ENCODE measurements around the gene TAF8. TPM values are rescaled to one million over a fixed set of nuclear protein-coding genes. Genes with fewer than 3 reads are reported as not detected.

The TAF8 gene
- total RNA-seq, 2 donors from 2014 or later = 21.9 to 35.8 TPM

DNA sequence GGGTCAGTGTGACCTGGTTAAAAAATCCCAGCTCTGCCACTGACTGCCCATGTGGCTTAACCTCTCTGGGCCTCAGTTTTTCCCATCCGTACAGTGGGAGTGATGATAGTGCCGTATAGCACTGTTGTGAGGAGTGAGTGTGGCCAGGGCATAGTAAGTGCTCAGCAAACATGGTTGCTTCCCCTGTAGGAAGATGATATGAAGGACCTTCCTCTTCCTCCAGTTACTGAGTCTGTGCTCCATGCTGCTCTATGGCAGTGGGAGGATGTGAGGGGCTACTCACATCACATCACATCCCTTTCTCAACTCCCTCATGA lies 79.0 kb downstream of the TAF8 start:
- Histone ChIP-seq H3K27ac (no peak overlapping the region), H3K9me3 (no peaks in the 10 kb centered on the region), H3K36me3 (no peaks in the 10 kb centered on the region), H3K4me3 (no peak overlapping the region), H3K4me1 (peaks cover 0 to 9% of the 10 kb centered on the region in 2 donors), H3K27me3 (no peaks in the 10 kb centered on the region)
- no peak for DNase-seq (ENCODE audit: low spot score)
- TF ChIP-seq, protein P1, sequence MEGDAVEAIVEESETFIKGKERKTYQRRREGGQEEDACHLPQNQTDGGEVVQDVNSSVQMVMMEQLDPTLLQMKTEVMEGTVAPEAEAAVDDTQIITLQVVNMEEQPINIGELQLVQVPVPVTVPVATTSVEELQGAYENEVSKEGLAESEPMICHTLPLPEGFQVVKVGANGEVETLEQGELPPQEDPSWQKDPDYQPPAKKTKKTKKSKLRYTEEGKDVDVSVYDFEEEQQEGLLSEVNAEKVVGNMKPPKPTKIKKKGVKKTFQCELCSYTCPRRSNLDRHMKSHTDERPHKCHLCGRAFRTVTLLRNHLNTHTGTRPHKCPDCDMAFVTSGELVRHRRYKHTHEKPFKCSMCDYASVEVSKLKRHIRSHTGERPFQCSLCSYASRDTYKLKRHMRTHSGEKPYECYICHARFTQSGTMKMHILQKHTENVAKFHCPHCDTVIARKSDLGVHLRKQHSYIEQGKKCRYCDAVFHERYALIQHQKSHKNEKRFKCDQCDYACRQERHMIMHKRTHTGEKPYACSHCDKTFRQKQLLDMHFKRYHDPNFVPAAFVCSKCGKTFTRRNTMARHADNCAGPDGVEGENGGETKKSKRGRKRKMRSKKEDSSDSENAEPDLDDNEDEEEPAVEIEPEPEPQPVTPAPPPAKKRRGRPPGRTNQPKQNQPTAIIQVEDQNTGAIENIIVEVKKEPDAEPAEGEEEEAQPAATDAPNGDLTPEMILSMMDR (IDR thresholded peaks at IDR 0.05) = no peak

DNA sequence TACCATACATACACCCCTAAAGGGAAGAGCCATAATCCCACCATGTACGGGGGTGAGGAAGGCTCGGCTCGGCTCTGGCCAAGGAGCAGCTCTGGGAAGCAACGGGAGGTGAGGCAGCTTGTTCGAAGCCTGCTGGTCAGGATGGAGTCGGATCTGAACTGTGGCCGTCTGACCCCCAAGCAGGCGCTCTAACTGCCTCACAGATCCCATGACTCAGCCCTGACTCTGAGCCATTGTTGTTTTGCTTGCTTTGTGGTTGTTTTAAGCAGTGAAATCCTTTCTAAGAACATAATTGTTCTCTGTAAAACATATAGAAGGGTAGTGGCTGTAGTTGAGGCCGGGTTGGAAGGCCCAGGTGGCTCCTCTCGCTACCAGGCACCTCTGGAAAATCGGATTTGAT lies 81.2 kb downstream of the TAF8 start:
- H3K27ac ChIP-seq = no peak overlapping the region
- DNase-seq (ENCODE audit: low spot score) = no peak
- H3K27me3 ChIP-seq = no peaks in the 10 kb centered on the region
- TF ChIP-seq, protein P1 (IDR thresholded peaks at IDR 0.05) = no peak
- H3K36me3 ChIP-seq = no peaks in the 10 kb centered on the region
- H3K9me3 ChIP-seq = no peaks in the 10 kb centered on the region
- no peak overlapping the region for H3K4me3 ChIP-seq
- H3K4me1 ChIP-seq = peaks cover 0 to 9% of the 10 kb centered on the region in 2 donors

DNA sequence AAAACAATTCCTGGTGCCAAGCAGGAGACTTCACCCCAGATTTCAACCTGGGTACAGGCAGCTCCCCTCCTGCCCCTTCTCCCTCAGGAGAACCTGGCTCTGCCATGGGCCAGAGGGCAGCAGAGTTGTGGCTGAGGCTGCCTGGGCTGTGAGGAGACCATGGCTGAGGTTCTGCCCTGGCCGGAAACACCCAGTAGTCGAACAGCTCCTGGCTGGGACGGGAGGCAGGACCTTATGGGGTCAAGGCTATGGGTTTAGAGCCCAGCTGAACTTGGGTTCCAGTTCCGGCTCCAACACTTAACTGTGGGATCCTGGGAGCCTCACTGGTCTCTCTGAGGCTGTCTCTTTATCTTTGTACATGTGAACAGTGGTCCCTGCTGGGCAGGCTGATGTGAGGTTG lies 83.6 kb downstream of the TAF8 start:
- Histone ChIP-seq H3K27ac (no peak overlapping the region), H3K4me3 (no peak overlapping the region), H3K4me1 (peaks cover 0 to 3% of the 10 kb centered on the region in 2 donors), H3K27me3 (no peaks in the 10 kb centered on the region), H3K9me3 (no peaks in the 10 kb centered on the region), H3K36me3 (no peaks in the 10 kb centered on the region)
- no peak for DNase-seq (ENCODE audit: low spot score)
- TF ChIP-seq, protein P1 (IDR thresholded peaks at IDR 0.05) = no peak

DNA sequence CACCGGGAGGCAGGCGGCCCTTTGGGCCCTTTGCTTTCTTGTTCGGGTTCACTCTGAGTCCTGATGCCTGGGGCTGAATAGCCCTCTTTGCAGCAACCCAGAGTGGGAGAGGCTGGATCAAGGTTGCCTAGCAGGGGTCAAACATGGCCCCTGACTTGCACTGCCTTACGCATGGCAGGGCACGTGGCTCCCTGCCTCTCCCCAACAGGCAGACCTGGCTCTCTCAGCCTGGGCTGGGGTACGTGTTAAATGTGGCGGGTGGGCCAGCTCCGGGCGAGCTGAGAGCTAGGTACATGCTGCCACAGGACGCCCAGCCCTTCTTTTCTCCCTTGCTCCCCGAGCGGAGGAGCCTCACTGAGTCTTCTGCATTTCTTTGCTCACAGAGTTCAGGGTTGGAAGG lies 84.8 kb downstream of the TAF8 start:
- no peaks in the 10 kb centered on the region for H3K36me3 ChIP-seq

DNA sequence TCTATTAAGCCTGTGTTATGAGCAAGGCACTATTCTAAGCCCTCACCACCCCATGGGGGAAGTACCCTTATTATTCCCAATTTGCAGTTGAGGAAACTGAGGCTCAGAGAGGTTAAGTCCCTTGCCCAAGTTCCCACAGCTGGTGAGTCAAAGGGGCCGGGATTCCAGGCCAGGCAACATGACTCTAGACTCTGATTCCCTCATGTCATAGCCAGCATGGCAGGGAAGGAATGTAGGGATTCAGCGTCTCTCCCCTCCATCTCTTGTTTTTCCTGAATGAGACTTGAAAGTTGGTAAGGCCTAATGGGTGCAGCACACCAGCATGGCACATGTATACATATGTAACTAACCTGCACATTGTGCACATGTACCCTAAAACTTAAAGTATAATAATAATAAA lies 85.4 kb downstream of the TAF8 start:
- Histone ChIP-seq H3K9me3 (no peaks in the 10 kb centered on the region), H3K4me3 (no peak overlapping the region), H3K27ac (no peak overlapping the region), H3K4me1 (no peaks in the 10 kb centered on the region), H3K27me3 (no peaks in the 10 kb centered on the region), H3K36me3 (no peaks in the 10 kb centered on the region)
- no peak for DNase-seq (ENCODE audit: low spot score)
- TF ChIP-seq, protein P1 (IDR thresholded peaks at IDR 0.05) = no peak

More for the DNA sequence above, 84.8 kb downstream of the TAF8 start:
- TF ChIP-seq, protein P1 (IDR thresholded peaks at IDR 0.05) = no peak
- no peak for DNase-seq (ENCODE audit: low spot score)
- H3K4me1 ChIP-seq = no peaks in the 10 kb centered on the region
- no peak overlapping the region for H3K27ac ChIP-seq
- H3K9me3 ChIP-seq = no peaks in the 10 kb centered on the region
- H3K4me3 ChIP-seq = no peak overlapping the region
- no peaks in the 10 kb centered on the region for H3K27me3 ChIP-seq

DNA sequence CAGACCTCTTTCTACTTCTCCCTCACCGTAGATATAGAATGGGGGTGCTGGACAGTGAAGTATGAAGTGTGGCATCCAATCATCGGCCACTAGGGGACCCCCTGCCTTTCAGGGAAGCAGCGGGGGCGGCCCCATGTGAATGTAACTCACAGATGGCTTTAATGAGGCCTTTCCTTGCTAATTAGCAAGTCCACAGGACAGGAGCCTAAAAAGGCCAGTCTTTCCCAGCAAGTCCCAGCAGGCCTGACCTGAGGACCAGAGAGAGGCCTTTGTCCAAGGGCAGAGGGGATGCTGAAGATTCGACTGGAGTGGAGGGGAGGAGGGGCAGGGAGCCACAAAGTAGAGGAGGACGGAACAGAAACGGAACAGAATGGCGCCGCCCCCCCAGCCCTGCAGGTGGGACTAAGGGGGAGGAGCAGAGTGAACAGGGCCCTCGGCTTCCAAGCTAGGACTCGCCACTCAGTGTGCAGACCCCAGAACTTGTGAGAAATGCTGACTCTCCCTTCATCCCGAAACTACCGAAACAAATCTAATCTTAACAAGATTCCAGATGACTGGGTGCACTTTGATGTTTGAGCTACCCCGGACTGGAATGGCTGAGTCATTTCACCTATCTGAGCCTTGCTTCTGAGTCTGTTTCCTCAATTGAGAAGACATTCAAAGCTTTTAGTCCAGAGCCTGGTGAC lies 86.3 kb downstream of the TAF8 start:
- TF ChIP-seq, protein P1 (IDR thresholded peaks at IDR 0.05) = no peak
- Histone ChIP-seq H3K36me3 (no peaks in the 10 kb centered on the region), H3K27ac (no peak overlapping the region), H3K9me3 (no peaks in the 10 kb centered on the region), H3K4me3 (no peak overlapping the region), H3K4me1 (peaks cover 0 to 8% of the 10 kb centered on the region in 2 donors), H3K27me3 (no peaks in the 10 kb centered on the region)
- DNase-seq (ENCODE audit: low spot score) = no peak

All from right atrium auricular region (tissue), 2 donors.